Nucleus accumbens (tissue), 56 donors: ENCODE results near the gene LRMDA.
A peak's percentile ranks its signal among the peaks of the same experiment; 100 is the strongest.

Experiments
- DNase-seq, 56 donors: peaks; one replicate each; lab custom pipeline; 2025; lab: John Stamatoyannopoulos, UW

The LRMDA gene

GRCh38 chr10:76287856-76288255 lies 856.4 kb downstream of the LRMDA start:
- DNase-seq = no peak

DNA sequence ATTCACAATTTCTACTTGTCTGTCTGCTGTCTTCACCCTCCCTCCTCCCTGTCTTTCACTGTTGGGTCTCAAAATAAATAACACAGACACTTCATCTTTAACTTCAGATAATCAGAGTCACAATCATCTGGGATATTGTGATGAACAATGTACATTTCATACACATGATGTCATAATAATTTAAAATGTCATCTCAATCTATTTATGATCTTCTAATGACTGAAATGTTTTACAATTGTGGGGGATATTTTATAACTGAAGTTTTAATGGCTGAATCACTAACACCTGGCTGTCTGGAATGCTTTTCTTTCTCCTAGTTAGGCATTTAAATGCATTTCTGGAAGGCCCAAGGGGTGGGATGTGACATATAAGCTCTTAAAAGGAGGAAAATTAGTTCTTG lies 859.8 kb downstream of the LRMDA start:
- DNase-seq = no peak

GRCh38 chr10:76291885-76292284 lies 860.5 kb downstream of the LRMDA start:
- DNase-seq = no peak

DNA sequence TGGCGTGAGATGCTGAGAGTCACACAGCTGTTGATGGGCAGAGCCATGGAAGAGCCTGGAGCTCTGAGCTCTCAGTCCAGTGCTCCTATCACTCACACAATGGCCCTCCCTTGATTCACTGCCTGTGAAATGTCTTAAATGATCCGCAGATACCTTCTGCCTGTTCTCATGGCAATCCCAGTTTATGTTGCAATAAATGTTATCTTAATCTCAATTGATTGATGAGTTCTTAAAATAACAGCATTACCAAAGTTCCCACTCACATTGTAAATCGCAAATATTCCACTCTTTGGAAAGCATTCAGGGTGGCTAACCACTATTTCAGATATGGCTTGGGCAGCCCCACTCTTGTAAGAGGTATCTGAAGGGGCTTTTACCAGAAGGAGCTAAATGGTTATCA lies 865.5 kb downstream of the LRMDA start:
- DNase-seq = no peak

DNA sequence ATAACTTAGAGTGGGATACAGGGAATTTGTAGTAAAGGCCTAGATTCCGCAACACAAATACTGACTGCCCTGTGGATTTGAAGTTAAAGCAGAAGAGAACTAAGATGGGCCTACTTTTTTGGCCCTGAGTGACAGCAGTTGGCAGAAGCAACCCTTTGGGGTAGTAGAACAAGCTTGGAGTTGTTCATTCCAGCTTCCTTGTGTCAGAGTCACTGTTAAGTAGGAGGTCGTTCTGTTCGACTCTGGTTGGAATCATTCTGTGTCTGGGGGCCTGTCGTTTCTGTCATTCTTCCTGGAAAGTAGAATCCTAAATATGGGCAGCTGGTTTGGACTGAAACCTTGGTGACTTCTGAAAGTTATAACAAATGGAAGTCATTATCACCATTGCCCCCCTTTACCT lies 865.9 kb downstream of the LRMDA start:
- DNase-seq = no peak

GRCh38 chr10:76297780-76298281 lies 866.4 kb downstream of the LRMDA start:
- no peak for DNase-seq

GRCh38 chr10:76298329-76298728 lies 866.9 kb downstream of the LRMDA start:
- DNase-seq = no peak

- DNase-seq = no peak
Measured at GRCh38 chr10:76299501-76299900, 868.1 kb downstream of the LRMDA start.

GRCh38 chr10:76301211-76301610 lies 869.8 kb downstream of the LRMDA start:
- no peak for DNase-seq

- no peak for DNase-seq
Measured at GRCh38 chr10:76301950-76302349, 870.5 kb downstream of the LRMDA start.

DNA sequence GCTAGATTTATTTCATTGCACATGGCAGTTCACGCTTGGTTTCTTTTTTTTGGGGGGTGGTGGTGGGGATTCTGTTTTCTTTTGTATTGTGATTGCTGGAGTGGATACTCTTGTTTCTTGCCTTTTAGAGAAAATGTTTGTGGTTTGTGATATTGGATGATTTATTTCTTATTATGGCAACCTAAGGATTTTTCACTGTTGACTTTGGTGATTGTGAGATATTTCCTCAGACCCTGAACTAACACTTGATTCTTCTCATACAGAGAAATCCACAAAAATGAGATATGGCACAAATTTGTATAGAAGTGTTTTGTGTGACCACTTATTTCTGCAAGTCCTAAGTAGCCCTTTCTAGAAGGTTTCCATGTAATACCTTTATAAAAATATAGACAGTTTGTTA lies 871.1 kb downstream of the LRMDA start:
- no peak for DNase-seq

DNA sequence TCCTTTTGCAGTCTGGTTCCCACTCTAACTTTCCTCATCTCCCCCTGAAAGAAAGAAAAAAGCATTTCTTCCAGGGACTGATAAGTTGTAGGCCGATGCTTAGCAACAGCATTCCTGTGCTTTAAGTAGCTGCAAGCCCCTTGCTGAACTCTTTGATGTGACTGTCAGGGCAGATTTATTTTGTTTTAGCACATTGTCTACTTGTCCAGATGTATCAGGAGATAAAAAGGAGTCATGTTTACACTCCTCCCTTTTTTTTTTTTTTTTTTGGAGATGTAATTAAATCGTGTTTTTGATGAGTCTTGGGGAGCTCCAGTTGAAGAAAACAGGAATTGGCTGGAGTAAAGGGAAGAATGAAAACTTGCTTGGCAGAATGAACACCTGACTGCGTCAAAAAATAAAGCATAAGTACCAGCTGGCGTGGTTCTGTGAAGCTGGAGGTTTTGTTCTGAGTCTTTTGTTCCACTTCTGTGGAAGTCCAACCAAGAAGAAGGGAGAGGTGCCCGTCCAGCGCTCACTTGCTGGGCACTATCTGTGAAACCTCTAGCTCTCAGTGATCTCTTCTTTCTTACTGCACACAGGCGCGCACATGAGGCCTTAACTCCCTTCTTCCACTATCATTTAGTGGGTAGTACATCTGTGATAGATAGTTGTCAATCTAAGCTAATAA lies 871.7 kb downstream of the LRMDA start:
- DNase-seq = peak in 1 of 56 donors; percentile 6

- peak in 48 of 56 donors; percentile 3 to 77 (median 30) for DNase-seq
Measured at GRCh38 chr10:76303682-76304316, 872.4 kb downstream of the LRMDA start.

GRCh38 chr10:76305930-76306615 lies 874.6 kb downstream of the LRMDA start:
- DNase-seq = no peak

DNA sequence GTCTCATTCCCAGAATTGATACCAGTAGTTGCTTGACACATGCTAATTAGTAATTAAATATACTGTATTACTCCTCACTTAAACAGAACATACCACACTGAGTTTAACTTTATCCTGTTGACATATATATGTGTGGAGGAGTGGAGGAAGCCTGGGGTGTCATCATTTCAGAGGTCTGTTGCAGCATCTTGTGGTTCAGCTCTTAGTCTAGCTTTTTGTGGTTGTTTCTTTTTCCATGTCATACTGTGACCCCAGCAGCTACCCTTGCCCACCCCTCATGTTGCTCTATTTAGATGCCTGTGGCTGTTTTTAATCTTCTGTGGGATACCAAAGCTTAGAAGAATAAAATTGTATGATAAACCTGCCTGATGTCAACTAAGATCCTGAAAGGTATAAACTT lies 875.4 kb downstream of the LRMDA start:
- DNase-seq = no peak

DNA sequence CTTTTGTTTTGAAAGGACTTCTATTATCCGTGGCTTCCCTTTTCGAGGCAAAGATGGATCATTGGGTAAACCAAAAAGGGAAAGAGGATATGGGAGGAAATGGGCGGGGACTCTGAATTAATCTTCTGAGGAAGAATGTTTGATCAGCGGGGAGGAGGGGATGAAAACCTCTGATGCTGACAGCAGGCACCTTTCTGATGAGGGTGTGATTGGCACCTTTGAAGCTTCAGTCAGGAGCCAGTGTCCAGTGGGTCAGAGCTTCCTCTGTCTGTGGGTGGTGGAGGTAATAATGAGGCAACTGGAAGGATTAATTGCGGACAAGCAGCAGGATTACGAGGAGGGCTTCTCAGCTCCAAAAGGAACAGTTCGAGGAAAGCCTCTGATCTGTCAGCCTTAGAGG lies 877.6 kb downstream of the LRMDA start:
- peak in 2 of 56 donors; percentile 0 to 14 for DNase-seq

GRCh38 chr10:76309741-76310587 lies 878.5 kb downstream of the LRMDA start:
- DNase-seq = no peak

DNA sequence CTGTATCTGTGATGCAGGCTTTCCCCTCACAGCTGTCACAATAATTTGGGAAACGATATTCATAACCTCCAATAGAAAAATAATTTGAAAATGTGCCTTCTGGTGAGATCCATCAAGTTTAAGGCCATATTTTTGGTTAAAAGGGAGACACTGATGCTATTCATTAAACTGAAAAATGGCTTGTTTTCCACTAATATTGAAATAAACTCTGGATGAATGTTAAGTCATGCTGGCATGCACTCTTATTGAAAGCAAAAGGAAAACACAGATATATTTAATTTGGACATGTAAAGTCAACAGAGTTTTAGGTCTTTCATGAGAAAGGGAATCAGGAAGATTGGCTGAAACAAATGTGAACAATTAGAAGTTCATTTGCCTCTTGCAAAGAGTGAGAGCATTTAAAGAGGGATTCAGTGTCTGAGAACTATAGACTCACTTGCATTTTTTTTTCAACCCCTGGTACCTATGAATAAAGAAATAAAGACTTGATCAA lies 879.2 kb downstream of the LRMDA start:
- DNase-seq = no peak

- no peak for DNase-seq
Measured at GRCh38 chr10:76311752-76312636, 880.6 kb downstream of the LRMDA start.

GRCh38 chr10:76315240-76315639 lies 883.8 kb downstream of the LRMDA start:
- no peak for DNase-seq
